Gastroesophageal sphincter (tissue), 4 donors: ENCODE measurements around the gene CTSV. TPM values are rescaled to one million over a fixed set of nuclear protein-coding genes. Genes with fewer than 3 reads are reported as not detected.
"Not testable (repeated sequence)": the region's sequence is repeated elsewhere in the genome, so short reads cannot be mapped to it uniquely, and the experiment has no call there.

ENCODE experiments used
- ATAC-seq: fragments of 150-250 bp; one replicate; pipeline ENCODE4 v1.9.1; 2016; ENCODE audit warnings: mild to moderate bottlenecking, moderate library complexity
- H3K27ac ChIP-seq, 4 donors: fragments of 200-600 bp; sonication (generic) in 3 of 4; 1 replicate in 3 of 4; 2 replicates in 1 of 4; pipeline ENCODE4 v1.5.1; 2016 to 2019
- H3K27me3 ChIP-seq: fragments of 200-600 bp; sonication (generic); one replicate; pipeline ENCODE4 v1.5.1; 2019
- H3K36me3 ChIP-seq, 2 donors: fragments of 200-600 bp; sonication (generic); one replicate each; pipeline ENCODE4 v1.5.1; 2019; ENCODE audit warnings: control low read depth in 1 of 2
- H3K4me1 ChIP-seq, 3 donors: fragments of 200-600 bp; sonication (generic); 1 replicate in 2 of 3; 2 replicates in 1 of 3; pipeline ENCODE4 v1.5.1; 2016 to 2019; ENCODE audit warnings: control low read depth in 2 of 3
- H3K4me3 ChIP-seq, 2 donors: fragments of 200-600 bp; sonication (generic); one replicate each; pipeline ENCODE4 v1.5.1; 2019; ENCODE audit warnings: mild to moderate bottlenecking in 1 of 2, moderate library complexity in 1 of 2
- H3K9me3 ChIP-seq, 3 donors: fragments of 200-600 bp; sonication (generic); one replicate each; pipeline ENCODE4 v1.5.1; 2017 to 2019; ENCODE audit warnings: control low read depth in 2 of 3
- EP300 ChIP-seq: sonication (generic); formaldehyde crosslinking; IDR thresholded peaks from one replicate; pipeline ENCODE4 v1.6.1; 2017; ENCODE audit warnings: antibody characterized with exemption, mild to moderate bottlenecking
- POLR2A ChIP-seq, 2 donors: fragments of 450-650 bp; IDR thresholded peaks; one replicate each; pipeline ENCODE4 v1.6.1; 2017; ENCODE audit warnings: antibody characterized with exemption in 2 of 2, mild to moderate bottlenecking in 2 of 2, moderate library complexity in 1 of 2
- POLR2AphosphoS5 ChIP-seq: sonication (generic); formaldehyde crosslinking; IDR thresholded peaks from one replicate; pipeline ENCODE4 v1.6.1; 2017; ENCODE audit warnings: antibody characterized with exemption
- WGBS, 2 donors: methylation state at CpG; one replicate each; pipeline ENCODE4 v1.1.5; 2018; ENCODE audit warnings: low coverage in 1 of 2; 5-methylcytosine and 5-hydroxymethylcytosine counted together
- total RNA-seq, 4 donors: library from RNA; depleted of rRNA; stranded (reverse); fragments of >200 nt; gene quantifications; one replicate each; pipeline ENCODE4 v1.1.0, GENCODE V29; 2016
- TF ChIP-seq, protein P1 (sequence below), 4 experiments: fragments of 200-600 bp in 2 of 4; fragments of 450-650 bp in 2 of 4; sonication (generic) in 1 of 4; IDR thresholded peaks; one replicate each; pipeline ENCODE4 v1.5.1; 2017 to 2019; ENCODE audit warnings: antibody characterized with exemption in 4 of 4, mild to moderate bottlenecking in 2 of 4, moderate library complexity in 2 of 4

The CTSV gene
- total RNA-seq, 4 donors from 2014 or later: 0.19 to 0.93 (median 0.57) TPM; not detected in 1

- peaks cover 0 to 6% (median 0%) of the 10 kb centered on the region in 3 donors for H3K9me3 ChIP-seq
- ATAC-seq: peak; percentile 46
- H3K4me1 ChIP-seq: peaks cover 0 to 14% (median 8%) of the 10 kb centered on the region in 3 donors
- no peaks in the 10 kb centered on the region for H3K36me3 ChIP-seq
- peak overlapping the region; percentile 26 to 59 for H3K4me3 ChIP-seq
- peaks cover 54% of the 10 kb centered on the region for H3K27me3 ChIP-seq
- H3K27ac ChIP-seq: peak overlapping the region in 3 of 4 donors; percentile 50 to 64 (median 57)
- no peak for TF ChIP-seq POLR2AphosphoS5
- TF ChIP-seq, protein P1, sequence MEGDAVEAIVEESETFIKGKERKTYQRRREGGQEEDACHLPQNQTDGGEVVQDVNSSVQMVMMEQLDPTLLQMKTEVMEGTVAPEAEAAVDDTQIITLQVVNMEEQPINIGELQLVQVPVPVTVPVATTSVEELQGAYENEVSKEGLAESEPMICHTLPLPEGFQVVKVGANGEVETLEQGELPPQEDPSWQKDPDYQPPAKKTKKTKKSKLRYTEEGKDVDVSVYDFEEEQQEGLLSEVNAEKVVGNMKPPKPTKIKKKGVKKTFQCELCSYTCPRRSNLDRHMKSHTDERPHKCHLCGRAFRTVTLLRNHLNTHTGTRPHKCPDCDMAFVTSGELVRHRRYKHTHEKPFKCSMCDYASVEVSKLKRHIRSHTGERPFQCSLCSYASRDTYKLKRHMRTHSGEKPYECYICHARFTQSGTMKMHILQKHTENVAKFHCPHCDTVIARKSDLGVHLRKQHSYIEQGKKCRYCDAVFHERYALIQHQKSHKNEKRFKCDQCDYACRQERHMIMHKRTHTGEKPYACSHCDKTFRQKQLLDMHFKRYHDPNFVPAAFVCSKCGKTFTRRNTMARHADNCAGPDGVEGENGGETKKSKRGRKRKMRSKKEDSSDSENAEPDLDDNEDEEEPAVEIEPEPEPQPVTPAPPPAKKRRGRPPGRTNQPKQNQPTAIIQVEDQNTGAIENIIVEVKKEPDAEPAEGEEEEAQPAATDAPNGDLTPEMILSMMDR (IDR thresholded peaks at IDR 0.05): no peak
- TF ChIP-seq EP300: no peak
- TF ChIP-seq POLR2A (IDR thresholded peaks at IDR 0.05): no peak
- 0 to 3% methylated on average over 6 to 7 of the region's 12 CpGs for WGBS, 2 donors
These were observed 545 bp upstream of the CTSV start for GRCh38 chr9:97039514-97039860.

DNA sequence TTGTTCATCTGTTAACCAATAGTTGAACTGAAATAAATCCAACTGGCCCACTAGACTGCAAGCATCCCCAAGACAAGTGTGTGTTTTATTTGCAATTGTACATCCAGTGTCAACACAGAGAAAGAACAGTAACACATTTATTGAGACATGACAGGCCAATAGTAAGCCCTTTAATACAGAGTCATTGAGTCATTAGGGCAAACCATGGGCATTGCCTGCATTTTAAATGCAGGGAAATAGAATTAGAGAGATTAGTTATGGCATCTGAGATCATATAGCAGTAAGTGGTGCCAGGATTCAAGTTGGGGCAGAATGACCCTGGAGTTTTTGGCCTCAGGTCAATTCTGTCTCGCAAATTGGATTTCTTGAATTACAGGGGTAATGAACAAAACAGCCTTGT, 15.4 kb downstream of the CTSV start:
- not testable (repeated sequence) for H3K9me3 ChIP-seq, H3K4me3 ChIP-seq, H3K36me3 ChIP-seq, ATAC-seq, H3K27ac ChIP-seq, H3K4me1 ChIP-seq, H3K27me3 ChIP-seq
- 100% methylated on average over 1 of the region's 1 CpG; no CpG with 5 or more reads in 1 of the 2 donors for WGBS, 2 donors

DNA sequence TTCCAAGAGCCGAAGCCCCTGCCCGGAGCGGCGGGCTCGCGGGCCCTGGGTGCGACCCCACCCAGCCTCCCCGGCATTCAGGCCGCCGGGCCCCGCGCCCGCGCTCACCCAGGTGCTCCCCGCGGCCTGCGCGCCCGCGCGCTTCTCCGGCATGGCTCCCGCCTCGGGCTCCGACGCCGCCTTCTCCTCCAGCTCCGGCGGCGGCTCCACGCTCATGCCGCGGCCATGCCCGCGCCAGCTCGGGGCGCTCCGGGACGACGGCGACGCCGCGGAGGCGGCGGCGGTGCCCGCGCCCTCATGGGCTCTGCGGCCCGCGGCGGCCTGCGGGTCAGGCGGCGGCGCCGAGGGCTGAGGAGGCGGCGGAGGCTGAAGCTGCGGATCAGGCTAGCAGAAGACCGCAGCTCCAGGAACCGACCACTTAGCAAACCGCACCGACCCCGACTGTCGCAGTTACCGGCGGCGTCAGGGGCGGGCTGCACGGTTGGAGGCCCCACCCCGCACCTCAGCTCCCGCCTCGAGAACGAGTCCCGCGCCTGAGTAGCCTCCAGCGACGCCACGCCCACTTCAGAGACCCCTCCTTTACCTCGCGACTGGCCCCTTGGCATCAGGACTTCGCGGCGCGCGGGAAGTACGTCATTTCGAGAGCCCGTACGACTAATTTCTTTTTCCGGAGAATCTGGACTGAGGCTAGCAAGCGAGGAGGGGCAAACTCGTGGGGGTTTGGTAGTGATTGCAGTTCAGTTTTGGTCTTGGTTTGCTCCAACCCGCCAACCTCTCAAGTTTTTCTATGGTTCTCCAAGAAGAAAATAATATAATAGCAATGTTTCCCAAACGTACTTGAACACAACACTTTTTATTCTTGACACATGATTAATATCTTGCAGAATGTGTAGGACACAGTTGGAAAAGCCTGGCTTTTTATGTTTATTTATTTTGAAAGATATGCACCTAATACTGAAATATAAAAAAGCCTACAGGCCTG, 25.5 kb downstream of the CTSV start:
- not testable (repeated sequence) for H3K9me3 ChIP-seq, H3K36me3 ChIP-seq, H3K4me1 ChIP-seq, H3K27me3 ChIP-seq
- TF ChIP-seq POLR2A (IDR thresholded peaks at IDR 0.05): peak; percentile 65 to 70
- TF ChIP-seq POLR2AphosphoS5: peak; percentile 61
- Histone ChIP-seq H3K4me3 (peak overlapping the region; percentile 38 to 64), H3K27ac (peak overlapping the region; percentile 60 to 89 (median 87))
- peak; percentile 99 for ATAC-seq
- WGBS, 2 donors: 1% methylated on average over 8 to 19 of the region's 97 CpGs

GRCh38 chr9:97012617-97013016, 26.3 kb downstream of the CTSV start:
- not testable (repeated sequence) for H3K4me1 ChIP-seq, H3K27me3 ChIP-seq, H3K36me3 ChIP-seq, H3K9me3 ChIP-seq
- peak; percentile 65 for ATAC-seq
- Histone ChIP-seq H3K27ac (peak overlapping the region; percentile 60 to 89 (median 87)), H3K4me3 (peak overlapping the region; percentile 38 to 64)
- WGBS, 2 donors: 0% methylated on average over 2 to 8 of the region's 18 CpGs
- peak in 1 of 2 donors; percentile 40 for TF ChIP-seq POLR2A (IDR thresholded peaks at IDR 0.05)

- not testable (repeated sequence) for ATAC-seq, H3K4me1 ChIP-seq, H3K4me3 ChIP-seq, H3K27me3 ChIP-seq, H3K9me3 ChIP-seq, H3K27ac ChIP-seq, H3K36me3 ChIP-seq
These were observed 36.7 kb downstream of the CTSV start for GRCh38 chr9:97002195-97002594.

DNA sequence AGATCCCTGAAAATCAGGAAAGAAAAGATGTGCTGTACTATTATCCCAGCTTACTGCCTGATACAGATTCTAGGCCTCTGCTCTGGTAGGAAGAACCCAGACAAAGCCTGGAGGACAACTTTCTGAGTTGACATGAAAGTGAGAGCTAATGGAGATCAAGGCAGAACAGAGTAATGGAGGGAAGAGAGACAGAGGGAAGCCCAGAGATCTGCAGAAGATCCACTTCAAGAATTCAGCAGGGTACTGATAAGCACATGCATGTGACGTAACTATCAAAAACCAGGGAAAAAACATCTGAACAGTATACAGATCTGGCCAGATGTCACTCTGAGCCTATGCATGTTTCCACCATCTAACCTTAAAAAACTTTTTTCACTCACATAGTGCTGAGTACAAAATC, 37.6 kb downstream of the CTSV start:
- not testable (repeated sequence) for H3K36me3 ChIP-seq, ATAC-seq, H3K27me3 ChIP-seq, H3K9me3 ChIP-seq, H3K27ac ChIP-seq, H3K4me1 ChIP-seq, H3K4me3 ChIP-seq
- WGBS, 2 donors: no CpG with 5 or more reads among the region's 1 CpG

DNA sequence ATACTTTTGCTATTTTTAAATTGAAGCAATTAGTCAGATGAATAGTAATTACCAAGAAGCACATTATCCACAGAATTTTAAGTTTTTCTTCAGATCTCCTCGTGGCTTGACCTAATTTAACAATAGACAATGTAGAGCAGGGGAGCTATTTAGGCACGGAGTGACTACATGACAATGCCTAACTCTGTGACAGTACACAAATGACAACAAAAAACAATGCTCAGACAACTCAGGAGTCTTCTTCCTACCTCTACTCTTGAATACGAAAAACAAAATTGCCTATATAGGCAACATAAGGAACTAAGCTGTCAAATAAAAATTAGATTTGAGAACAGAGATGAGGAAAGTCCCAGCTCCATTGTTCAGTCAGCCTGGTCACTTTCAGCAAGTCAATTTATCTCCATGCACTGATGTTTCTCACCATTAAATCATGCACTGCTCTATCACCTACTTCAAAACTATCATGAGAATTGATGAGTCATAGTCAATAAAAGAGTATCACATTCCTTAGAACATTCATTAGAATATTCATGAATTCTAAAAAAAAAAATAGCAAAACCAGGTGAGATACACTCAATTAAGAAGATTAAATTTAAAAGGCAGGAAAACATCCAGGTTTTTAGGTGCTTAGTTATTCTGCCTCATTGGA, 38.7 kb downstream of the CTSV start:
- not testable (repeated sequence) for H3K36me3 ChIP-seq, H3K27me3 ChIP-seq, H3K27ac ChIP-seq, ATAC-seq, H3K4me3 ChIP-seq, H3K9me3 ChIP-seq, H3K4me1 ChIP-seq
- WGBS, 2 donors: 89% methylated on average over 3 of the region's 3 CpGs; no CpG with 5 or more reads in 1 of the 2 donors

DNA sequence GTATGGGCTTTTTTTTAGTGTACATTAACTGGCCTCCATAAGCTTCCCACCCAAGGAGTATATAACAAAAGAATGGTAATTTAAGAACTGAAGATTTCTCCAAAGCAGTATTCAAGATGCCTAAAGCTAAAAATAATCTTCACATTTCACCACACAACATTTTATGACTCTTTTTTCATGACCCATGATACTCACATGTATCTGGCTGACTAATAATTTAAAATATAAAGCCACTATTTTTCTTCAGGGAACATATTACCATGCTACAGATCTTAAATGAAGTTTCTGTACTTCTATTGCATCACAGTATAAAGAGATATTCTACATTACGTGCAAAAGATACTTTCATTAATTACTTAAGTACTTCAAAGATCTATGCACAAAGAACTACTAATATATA, 39.2 kb downstream of the CTSV start:
- not testable (repeated sequence) for H3K27me3 ChIP-seq, H3K36me3 ChIP-seq, H3K4me3 ChIP-seq, H3K4me1 ChIP-seq, ATAC-seq, H3K27ac ChIP-seq, H3K9me3 ChIP-seq
- whole genome bisulfite sequencing, 2 donors: 85 to 100% methylated on average over 1 of the region's 1 CpG

GRCh38 chr9:96997009-96997701, 41.8 kb downstream of the CTSV start:
- not testable (repeated sequence) for ATAC-seq, H3K4me3 ChIP-seq, H3K36me3 ChIP-seq, H3K27me3 ChIP-seq, H3K4me1 ChIP-seq, H3K27ac ChIP-seq, H3K9me3 ChIP-seq
- whole genome bisulfite sequencing, 2 donors: 89 to 100% methylated on average over 2 to 6 of the region's 6 CpGs

GRCh38 chr9:96994531-96995016, 44.4 kb downstream of the CTSV start:
- not testable (repeated sequence) for H3K4me1 ChIP-seq, ATAC-seq
- WGBS, 2 donors: no CpG with 5 or more reads among the region's 2 CpGs

DNA sequence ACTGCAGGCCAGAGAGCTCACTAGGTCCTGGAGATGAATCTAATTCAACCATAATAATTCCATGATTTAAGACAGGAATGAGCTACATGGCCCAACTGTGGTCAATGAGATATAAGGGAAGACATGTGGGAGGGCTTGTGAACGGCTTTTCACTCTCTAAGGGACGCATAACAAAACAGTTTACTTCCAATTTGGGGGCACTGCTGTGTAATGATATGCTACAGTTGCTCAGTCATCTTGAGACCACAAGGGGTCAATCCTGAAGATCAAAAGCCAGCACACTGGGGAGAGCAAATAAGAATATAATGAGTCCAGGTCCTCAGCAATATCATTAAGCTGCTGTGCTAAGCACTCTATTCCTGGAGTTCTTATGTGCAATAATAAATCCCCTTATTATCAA, 46.6 kb downstream of the CTSV start:
- not testable (repeated sequence) for H3K4me3 ChIP-seq, H3K27ac ChIP-seq, H3K4me1 ChIP-seq, ATAC-seq, H3K9me3 ChIP-seq, H3K27me3 ChIP-seq, H3K36me3 ChIP-seq
- 86% methylated on average over 1 of the region's 2 CpGs; no CpG with 5 or more reads in 1 of the 2 donors for WGBS, 2 donors

More at GRCh38 chr9:96994531-96995016, 44.4 kb downstream of the CTSV start:
- H3K27ac ChIP-seq, H3K9me3 ChIP-seq, H3K27me3 ChIP-seq, H3K4me3 ChIP-seq, H3K36me3 ChIP-seq: not testable (repeated sequence)
